Measurements from ENCODE around the gene PCBP3.
"Not testable (repeated sequence)": the region's sequence is repeated elsewhere in the genome, so short reads cannot be mapped to it uniquely, and the experiment has no call there.

The PCBP3 gene

DNA sequence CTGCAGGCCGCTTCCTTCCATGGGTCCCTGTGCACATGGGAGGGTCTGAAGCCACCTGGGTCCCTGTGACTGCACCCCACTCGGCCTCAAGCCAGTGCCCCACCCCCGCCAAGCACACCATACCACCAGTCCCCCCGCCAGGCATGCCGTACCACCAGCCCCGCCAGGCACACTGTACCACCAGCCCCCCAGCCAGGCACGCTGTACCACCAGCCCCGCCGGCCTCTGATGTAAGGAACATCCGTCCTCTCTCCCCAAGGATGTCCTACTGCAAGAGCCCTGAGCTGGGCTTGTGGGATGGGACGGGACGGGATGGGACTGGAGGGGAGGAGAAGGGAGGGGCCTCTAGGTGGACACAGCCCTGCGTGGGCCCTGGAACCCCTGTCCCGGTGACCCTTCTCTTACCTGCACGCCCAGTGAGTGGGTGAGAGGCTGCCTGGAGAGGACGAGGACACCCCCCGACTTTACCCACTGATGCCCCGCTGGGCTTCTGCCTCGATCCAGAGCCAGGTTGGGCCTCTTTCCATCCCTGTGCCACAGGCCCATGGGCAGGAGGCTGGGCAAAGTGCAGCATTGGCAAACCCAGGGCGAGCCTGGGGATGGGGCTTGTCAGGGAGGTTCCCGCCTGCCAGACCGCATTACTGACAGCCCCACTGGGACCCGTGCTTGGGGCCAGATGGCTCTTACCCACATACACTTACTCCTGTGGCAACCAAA lies 297.3 kb downstream of the PCBP3 start:
- no peak for DNase-seq

DNA sequence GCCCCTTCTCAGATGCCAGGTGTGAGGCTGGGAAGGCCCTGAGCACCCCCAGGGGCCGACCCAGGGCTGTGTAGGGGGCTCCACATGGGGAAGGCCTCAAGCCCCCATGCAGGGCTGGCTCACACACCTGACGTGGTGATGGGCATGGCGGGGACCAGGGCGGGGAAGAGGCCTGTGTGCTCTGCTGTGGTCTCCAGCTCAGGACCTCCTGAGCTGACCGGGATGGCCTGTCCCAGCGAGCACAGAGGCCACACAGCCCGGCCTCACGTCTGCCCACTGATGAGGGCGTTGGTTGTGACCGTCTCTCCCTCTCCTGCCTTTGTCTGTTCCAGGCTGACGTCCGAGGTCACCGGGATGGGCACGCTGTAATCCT lies 297.8 kb downstream of the PCBP3 start:
- DNase-seq = no peak

DNA sequence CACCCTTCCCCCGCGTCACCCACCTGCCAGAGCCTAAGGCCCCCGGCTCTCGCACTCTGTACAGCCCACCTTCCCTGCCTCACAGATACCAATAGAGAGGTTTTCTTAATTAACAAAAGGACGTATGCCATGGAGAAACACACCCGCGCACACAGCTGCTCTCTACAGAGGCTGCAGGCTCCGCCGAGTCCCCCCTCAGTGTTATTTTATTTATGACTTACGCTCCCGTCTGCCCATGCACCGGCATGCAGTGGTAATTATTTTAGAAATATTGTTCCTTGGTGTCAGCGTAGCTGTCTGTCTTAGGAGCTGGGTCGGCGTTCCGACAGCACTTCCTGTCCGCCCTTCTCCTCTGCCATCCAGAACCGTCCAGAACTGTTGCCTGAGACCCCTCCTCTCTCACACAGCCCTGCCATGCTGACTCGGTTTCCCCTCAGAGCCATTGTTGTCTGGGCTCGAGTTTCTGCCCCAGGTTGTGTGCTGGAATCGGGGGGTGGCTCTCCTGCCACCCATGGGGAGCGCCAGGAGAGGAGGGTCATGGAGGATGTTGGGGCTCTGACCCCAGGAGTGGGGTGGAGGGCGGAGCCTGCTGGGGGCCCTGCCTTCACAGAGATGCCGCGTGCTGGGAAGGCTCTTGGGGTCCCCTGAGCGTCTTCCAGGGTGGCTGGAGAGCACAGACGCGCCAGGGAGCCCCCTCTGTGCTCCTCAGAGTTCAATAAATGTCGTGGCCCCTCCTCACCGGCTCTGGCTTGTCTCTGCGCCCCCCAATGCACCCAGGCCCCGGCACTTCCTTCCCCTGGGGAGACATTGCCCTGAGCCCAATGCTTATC lies 298.4 kb downstream of the PCBP3 start:
- no peak for DNase-seq

DNA sequence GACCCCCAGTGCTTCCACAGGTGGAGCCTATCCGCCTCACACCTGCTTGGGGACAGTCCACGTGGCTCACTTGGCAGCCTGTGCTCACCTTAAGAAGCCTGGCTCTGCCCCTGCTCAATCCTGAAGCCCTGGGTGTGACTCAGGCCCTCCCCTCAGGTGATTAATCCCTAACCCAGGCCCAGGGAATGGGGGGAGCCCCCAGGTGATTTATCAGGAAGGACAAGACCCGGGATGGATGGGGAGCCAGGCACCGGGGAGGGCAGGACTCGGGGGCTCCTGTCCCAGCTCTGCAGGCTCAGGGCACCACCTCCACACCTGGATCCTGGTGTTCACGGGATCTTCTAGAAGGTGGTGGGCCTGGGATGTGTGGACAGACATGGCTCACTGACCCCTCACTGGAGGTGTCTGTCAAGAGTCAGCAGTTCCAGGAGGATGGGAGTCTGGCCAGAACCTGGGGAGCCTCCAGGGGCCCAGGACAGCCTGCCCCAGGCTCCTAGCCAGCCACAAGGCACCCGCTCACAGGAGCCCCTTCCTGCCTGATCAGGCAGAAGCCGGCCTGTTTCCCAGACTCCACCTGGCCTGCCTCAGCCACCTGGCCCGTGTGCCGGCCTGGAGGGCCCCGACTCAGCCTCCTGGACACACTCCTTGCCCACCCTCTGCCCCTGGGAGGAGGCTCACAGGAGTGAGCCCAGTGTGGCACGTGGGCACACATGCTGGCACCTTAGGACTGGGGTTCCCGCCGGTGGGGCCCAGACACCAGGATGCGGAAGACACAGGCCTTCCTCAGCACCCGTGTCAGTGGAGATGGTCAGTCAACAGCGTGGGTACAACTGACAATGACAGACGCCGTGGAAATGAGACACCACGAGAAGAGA lies 299.5 kb downstream of the PCBP3 start:
- no peak for DNase-seq

DNA sequence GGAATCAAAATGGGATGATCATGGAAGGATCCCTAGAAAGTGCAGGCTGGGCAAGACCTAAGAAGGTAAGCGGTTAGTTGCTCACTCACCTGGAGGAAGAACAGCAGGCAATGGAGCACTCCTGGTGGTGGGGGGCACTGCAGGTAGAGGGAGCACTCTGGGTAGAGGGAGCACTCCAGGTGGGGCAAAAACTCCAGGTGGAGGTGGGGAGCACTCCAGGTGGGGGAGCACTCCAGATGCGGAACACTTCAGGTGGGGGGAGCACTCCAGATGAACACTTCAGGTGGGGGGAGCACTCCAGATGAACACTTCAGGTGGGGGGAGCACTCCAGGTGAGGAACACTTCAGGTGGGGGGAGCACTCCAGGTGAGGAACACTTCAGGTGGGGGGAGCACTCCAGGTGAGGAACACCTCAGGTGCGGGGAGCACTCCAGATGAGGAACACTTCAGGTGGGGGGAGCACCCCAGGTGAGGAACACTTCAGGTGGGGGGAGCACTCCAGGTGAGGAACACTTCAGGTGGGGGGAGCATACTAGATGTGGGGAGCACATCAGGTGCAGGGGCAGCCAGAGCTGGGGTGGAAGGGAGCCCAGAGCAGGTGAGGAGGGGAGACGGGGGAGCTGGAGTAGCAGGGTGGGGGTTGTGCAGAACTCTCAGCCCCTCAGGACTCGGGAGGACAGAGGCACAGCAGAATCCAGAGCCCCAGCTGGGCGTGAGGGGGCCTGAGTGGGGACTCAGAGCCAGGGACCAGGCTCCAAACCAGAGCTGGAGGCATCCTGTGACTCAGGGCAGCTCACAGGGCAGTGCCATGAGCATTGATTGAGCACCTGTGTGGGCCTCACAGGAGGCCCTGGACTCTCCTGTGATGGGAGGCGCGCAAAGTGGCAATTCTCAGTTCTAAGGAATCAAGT lies 300.4 kb downstream of the PCBP3 start:
- no peak for DNase-seq

DNA sequence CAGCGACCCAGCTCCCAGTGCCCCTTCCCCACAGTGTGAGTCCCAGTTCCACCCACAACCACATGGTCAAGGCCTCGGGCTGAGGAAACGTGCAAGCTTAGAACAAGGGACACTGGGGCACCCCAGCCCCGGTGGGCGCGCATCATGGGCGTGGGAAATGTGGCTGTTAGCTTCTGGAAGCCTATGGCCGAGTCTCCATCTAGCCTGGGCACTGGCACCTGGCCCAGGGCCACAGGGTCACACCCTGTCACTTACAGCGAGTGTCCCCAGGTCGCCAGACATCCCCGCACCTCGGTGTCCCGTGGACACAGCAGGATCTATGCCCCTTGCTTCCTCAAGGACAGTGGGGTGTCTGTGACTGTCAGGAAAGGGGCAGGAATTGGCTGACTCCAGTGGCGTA lies 301.1 kb downstream of the PCBP3 start:
- no peak for DNase-seq

DNA sequence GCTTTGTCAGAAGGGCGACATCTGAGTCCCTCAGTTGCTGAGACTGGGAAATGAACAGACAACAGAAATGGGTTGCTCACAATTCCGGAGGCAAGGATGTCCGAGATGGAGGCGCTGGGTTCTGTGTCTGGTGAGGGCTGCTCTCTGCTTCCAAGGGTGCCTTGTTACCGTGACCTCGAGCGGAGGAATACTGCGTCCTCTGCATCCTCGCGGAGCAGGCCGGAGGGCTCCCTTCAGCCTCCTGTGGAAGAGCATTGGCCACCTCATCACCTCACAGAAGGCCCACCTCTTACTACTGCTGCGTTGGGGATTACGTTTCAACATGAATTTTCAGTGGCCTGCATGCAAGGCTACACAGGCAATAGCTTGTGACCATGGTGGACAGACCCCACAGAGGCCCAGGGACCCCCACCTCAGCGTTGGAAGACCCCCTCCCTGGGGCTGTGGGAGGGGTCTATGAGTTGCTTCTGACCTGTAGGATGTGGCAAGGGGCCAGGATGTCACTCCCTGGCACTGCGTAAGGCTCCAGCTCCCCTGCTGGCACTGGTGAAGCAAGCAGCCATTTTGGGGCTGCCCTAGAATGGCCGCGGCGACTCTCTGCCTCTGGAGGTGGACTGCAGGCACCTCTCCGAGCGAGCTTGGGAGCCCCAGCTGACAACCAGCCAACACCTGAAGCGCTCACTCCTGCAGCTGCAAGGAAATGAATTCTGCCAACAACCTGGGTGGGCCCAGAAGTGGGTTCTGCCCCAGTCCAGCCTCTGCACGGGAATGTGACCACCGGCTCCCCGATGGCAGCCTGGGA lies 301.7 kb downstream of the PCBP3 start:
- no peak for DNase-seq

DNA sequence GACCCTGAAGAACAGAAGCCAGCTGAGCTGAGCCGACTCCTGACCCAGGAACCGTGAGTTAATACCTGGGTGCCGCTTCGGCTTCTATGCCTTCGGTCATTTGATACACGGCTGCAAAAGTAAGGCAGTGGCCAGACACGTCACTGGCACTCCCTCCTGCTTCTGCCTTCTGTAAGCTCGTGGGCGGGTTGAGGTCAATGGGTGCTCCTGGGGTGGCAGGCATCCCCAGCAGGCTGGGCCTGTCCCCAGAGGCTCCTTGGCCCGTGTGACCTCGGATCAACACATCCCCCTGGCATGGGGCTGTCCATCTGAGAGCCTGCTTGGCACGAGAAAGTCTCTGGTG lies 302.3 kb downstream of the PCBP3 start:
- DNase-seq = no peak

DNA sequence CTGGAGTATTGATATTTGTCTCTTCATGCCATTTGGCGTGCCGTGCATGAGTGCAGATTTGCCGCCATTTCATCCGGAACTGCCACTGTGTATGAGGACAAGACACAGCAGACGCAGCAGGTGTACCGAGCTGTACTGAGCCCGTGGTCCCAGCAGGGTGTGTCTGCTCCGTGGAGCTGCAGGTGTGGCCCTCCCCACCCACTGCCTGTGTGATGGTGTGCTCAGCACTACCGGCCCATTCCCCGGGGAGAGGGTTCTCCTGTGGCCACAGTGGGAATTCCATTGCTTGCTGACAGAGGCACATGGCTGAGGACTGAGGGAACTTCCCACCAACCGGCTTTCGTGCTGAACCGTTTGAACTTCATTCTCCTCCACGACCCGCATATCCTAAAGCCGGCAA lies 303.8 kb downstream of the PCBP3 start:
- no peak for DNase-seq

DNA sequence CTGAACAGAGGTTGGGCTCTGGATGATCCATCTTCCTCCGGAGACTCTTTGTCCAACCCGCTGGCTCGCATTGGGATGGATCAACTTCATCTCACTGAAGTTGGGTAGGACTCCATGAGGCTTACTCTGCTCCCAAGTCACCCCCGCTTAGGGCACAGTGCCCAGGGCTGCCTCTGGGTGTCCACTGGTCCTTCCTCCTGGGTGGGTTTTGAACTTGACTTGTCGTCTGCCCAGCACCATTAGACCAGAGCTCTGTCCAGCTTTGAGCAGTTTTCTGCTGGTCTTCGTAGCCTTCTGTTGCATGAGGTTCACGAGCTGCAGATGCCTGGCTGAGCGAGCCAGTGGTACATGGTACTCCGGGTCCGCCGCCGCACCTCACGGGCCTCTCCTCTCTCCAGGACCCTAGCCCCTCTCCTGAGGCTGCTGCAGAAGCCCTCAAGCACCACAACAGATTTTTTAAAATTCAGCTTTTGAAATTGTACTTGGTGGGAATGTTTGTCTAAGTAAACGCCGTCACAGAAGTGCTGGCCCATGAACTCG lies 304.3 kb downstream of the PCBP3 start:
- DNase-seq = no peak

DNA sequence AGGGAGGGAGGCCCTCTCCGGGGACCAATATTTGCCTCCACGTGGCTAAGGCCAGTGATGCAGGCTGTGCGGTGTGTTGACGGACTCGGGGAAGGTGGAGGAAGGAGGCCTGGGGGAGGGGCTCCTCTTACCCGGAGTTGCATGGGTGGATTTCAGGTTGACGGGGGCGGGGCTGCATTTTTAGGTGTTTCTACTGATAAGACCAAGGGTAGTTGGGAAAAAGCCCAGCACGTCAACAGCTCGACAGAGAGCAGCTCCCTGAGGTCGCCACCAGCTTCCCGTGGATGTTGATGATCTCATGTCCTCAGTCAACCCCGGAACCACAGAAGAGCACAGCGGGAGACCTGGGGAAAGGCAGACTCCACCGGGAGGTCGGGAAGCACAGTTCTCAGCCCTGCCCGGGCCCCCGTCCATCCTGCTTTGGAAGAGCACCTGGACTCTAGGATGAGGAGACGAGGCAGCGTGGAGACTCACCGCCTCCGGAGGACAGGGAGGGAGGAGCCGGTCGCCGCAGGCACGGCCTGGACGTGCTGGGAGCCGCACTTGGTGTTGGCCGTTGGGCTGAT lies 305.1 kb downstream of the PCBP3 start:
- no peak for DNase-seq

DNA sequence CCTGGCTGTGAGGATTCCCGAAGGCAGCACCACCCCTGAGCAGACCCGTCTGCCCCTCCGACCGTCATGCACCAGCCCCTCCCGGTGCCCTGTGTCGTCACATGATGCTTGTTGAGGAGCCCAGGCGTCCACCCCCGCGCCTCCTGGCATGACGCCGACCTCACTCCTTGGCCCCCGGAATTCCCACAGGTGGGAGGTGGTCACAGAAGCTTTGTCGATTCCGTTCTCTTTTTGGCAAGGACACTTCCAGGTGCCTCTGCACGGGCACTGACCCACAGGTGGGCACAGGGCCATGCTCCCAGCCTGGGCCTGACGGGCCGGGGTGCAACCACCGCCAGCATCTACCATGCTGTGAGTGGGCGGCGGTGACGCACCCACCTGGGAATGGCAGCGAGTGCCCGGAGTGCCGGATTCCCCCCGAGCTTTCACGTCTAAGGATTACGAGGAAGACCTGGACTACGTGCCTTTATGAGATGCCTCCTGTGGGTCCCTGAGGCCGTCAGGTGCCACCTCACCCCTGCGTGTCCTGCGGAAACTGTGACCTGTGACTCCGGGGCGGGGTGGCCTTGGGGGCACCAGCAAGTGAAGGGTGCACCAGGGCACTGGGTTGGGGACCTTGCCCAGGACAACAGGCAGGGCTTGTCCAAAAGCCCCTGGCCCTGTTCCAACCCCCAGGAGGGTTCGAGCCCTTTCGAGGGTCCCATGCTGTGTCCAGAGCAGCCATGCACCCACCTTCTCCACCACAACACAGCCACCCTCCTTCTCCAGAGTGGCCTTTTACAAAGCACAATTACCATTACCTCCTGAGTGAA lies 306.6 kb downstream of the PCBP3 start:
- DNase-seq = no peak

DNA sequence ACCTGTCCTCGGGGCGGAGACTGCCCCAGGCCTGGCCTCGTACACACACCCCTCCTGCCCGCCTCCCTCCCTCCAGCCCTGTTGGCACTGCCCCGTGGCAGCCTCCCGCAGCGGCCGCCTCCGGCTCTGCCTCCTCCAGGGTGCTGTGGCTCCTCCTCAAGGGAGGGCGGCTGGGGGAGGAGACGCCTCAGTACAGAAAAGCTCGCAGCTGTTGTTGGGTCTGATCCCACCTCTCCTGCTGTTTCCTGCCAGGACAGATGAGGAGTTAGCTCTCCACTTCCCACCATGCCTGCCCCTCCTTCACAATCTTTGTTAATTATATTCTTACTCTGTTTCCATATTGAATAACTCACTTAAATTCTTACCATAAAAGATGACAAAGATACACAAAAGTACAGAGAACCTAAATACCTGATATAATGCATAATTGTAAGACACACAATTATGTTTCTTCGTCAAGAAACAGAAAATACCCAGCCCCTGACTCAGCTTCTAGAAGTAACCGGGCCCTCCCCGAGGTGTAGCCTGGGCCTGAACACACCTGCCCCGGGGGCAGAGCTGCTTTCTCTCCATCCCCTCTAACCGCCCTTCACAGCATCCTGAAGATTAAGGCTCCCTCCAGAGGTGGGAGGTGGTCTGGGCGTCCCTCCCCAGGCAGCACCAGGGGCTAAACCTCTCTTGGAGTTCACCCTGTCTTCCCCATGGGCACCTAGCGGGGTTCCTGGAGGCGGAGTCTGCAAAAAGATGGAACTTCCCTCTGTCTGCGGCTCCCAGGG lies 307.4 kb downstream of the PCBP3 start:
- no peak for DNase-seq

DNA sequence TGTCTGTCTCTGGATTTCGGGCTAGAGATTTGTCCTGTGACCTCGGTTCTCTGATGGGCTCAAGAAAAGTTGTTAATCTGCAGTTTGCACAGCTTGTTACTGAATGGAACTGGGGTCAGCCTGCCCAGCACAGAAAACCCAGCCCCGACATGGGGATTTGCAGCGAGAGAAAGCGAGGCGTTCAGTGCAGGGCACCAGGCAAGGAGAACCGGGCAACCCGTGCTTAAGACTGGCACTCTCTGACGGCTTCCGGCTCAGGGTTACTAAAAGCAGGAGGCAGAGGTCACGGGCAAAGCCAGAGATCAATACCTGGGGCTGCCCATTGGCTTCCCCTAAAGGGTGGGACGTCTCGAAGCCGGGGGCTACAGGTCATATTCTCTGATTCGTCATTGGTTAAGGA lies 308.2 kb downstream of the PCBP3 start:
- no peak for DNase-seq

DNA sequence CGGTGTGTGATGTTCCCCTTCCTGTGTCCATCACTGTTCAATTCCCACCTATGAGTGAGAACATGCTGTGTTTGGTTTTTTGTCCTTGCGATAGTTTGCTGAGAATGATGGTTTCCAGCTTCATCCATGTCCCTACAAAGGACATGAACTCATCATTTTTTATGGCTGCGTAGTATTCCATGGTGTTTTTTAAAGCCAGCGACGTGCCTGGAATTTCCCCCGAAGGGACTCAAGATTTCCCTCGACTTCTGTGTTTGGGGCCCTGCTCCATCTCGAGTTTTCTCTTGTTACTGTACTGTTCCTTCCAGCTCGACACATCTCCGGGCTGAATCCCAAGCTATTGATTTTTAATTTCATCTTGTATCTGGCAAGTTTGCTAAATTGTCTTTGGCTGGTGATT lies 309.0 kb downstream of the PCBP3 start:
- not testable (repeated sequence) for DNase-seq

DNA sequence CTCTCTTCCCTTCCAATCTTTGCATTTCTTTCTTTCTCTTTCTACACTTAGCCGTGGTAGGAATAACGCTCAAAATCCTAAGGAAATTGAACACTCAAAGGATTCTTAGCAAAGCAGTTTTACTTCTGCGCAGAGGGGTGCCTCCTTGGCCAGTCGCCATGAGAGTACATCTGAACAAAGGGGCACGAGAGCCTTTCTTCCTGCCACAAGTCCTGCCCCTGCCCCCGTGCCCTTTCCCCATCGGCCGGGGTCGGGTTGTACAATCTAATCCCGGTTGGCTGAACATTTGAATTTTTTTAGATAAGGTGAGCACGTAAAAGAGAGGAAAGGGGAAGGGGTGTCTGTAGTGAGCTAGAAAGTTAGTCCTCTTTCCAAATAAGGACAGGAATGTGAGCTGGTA lies 309.4 kb downstream of the PCBP3 start:
- DNase-seq = no peak

DNA sequence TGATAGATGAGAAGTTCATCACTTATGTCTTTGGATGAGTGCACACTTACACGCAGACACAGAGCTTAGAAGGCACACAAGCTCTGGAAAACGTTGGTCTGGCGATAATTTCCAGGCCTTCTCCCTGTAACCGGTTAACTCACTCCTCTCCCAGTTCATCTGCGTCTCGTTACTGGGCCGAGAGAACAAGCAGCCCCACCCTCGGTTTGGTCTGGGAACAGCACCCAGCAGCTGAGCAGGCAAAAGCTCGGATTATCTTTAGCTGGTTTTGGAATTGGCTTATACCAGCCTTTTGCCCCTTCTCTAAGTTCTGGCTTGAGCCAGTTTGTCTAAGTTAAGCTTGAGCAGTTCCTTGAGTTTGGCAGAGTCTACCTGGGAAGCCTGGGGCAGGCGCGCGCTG lies 310.7 kb downstream of the PCBP3 start:
- no peak for DNase-seq

DNA sequence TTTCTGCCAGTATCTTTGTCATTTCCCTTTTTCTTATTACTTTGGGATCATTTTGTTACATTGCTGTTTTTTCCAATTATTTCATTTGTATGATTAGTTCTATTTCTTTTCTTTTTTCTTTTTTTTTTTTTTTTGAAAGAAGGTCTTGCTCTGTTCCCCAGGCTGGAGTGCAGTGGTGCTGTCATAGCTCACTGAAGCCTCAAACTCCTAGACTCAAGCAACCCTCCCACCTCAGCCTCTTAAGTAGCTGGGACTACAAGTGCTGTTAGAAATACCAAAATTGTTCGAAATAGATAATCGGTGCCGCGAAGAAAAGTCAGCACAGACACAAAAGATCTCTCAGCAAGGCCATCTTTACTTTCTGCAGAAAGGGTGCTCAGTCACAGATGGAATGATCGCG lies 311.4 kb downstream of the PCBP3 start:
- DNase-seq = no peak

DNA sequence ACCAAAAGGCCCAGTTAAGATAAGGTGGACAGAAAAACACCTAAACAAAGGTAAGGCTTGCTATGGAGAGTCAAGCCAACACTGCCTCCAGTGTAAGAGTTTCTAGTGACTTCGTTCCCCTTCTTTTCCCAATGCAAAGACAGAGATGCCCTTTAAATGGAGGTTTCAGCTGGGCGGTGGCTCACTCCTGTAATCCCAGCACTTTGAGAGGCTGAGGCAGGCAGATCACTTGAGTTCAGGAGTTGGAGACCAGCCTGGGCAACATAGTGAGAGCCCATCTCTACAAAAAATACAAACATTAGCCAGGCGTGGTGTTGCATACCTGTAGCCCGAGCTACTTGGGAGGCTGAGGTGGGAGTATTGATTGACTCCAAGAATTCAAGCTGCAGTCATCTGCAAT lies 314.0 kb downstream of the PCBP3 start:
- DNase-seq = no peak
